Activated CD8-positive, alpha-beta memory T cell treated with anti-CD3 and anti-CD28 coated beads for 48 hours (primary cell): ENCODE measurements around the gene SPPL2A.
"Not testable (repeated sequence)": the region's sequence is repeated elsewhere in the genome, so short reads cannot be mapped to it uniquely, and the experiment has no call there.

ENCODE experiments used
- DNase-seq, 3 experiments: peaks; one replicate each; pipeline ENCODE4 v3.0.0-alpha.2; 2020; ENCODE audit warnings: low read depth in 2 of 3, low spot score in 2 of 3

SPPL2A gene, protein sequence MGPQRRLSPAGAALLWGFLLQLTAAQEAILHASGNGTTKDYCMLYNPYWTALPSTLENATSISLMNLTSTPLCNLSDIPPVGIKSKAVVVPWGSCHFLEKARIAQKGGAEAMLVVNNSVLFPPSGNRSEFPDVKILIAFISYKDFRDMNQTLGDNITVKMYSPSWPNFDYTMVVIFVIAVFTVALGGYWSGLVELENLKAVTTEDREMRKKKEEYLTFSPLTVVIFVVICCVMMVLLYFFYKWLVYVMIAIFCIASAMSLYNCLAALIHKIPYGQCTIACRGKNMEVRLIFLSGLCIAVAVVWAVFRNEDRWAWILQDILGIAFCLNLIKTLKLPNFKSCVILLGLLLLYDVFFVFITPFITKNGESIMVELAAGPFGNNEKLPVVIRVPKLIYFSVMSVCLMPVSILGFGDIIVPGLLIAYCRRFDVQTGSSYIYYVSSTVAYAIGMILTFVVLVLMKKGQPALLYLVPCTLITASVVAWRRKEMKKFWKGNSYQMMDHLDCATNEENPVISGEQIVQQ

DNA sequence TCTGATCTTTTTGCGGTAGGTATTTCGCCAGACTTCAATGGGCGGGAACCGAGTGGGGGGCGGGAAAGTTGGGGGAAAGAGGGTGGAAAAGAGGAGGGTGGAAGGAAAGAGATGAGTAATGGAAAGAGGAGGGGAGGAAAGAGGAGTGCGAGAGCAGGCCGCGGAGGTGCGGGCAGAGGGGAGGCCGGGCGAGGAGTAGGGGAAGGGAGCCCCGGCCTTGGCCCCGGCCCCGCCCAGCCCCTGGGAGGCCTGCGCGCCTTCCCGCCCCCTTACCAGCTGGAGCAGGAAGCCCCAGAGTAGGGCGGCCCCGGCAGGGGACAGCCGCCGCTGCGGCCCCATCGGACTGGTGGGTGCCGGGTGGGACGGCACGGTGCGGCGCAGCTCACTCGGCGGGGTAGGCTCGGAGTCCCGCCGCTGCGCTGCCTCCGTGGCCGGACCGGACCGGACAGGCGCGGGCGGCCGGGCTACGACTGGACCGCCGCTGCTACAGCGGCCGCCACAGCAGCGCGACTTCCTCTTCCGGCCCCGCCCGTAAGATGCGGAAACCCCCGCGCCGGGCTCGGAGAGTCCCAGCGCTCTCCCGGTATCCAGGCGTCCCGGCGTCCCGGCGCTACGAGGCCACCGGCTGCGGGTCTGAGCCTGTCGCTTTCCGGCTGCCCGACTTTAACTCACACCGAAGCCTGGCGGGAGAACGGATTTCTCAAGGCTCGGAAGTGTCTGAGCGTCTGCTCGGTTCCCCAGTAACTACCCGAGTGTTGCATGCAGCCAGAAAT lies at the start of gene SPPL2A:
Gene SPPL2A, minus strand, starts transcription at position 512 of the 773 bp plus-strand sequence. Its CDS starts 173 bp downstream, at position 339.
- peak; percentile 70 to 84 (median 82) for DNase-seq

DNA sequence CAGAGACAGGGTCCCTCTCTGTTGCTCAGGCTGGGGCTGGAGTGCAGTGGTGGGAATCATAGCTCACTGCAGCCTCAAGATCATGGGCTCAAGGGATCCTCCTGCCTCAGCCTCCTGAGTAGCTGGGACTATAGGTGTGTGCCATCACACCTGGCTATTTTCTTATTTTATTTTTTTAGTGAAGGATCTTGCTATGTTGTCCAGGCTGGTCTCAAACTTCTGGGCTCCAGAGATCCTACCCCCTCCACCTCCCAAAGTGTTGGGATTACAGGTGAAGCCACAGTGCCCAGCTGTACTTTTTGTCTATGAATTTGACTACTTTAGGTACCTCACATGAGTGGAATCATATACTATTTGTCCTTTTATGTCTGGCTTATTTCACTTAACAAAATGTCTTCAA lies 49.1 kb upstream of the SPPL2A start:
- no peak for DNase-seq

DNA sequence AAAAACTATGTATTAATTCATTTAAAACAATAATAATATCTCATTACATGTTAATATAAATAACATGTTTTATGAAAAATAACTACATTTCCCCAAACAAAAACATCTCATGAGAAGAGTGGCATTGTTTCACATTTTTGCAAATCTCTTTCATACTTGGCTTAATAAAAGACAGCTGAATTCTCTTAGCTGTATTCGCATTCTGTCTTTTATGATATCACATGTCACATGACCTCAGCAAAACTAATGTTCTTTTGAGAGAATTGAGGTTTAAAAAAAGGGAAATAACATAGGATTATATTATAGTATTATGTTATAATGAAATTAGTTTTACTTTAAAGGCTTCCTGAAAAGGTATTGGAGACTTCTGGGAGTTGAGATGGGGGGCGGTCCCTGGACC lies 48.4 kb upstream of the SPPL2A start:
- no peak for DNase-seq

GRCh38 chr15:50813089-50813488 lies 47.6 kb upstream of the SPPL2A start:
- DNase-seq: no peak

GRCh38 chr15:50812181-50812506 lies 46.6 kb upstream of the SPPL2A start:
- not testable (repeated sequence) for DNase-seq

DNA sequence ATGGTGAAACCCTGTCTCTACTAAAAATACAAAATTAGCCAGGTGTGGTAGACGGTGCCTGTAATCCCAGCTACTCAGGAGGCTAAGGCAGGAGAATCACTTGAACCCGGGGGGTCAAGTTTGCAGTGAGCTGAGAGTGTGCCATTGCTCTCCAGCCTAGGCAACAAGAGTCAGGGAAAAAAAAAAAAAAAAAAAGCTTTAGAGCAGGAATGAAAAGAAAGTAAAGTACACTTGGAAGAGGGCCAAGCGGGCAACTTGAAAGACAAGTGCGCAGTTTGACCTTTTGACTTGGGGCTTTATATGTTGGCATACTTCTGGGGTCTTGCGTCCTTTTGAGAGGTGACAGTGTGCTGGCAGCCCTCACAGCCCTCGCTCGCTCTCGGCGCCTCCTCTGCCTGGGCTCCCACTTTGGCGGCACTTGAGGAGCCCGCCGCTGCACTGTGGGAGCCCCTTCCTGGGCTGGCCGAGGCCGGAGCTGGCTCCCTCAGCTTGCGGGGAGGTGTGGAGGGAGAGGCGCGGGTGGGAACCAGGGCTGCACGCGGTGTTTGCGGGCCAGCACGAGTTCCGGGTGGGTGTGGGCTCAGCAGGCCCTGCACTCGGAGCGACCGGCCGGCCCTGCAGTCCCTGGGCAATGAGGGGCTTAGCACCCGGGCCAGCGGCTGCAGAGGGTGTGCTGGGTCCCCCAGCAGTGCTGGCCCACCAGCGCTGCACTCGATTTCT lies 46.1 kb upstream of the SPPL2A start:
- not testable (repeated sequence) for DNase-seq

DNA sequence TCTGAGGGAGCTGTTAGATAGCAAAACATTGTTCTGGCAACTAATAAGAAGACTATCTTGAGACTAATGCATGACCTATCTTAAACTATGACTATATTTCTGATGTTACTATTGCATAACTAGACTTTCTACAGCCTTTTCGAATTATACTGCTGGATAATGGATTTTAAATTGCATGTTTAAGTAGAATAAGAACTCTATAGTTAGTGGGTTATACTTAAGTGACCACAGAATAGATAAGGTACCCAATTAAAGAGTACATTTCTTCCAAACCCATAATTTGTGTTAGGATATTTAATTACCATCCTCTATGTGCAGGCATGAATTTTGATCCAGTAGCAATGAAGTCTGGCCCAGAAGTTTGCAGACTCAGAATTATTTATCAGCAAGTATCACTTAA lies 44.6 kb upstream of the SPPL2A start:
- DNase-seq: no peak

DNA sequence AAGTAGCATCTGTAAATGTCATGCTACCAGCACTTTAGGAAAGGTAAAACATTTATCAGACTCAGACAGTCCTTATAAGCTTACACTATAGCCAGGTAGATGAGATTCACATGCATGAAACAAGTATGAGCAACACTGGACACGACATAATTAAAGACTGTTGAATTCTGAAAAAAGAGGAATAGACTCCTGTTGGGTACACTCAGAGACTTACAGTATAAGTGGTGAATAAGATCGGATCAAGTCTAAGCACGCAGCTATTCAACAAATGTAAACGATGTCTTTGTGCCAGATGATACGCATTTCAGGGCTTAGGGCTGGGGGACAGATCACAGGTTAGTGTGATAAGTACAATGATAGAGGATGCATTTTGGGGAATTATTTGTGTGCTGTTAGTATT lies 43.2 kb upstream of the SPPL2A start:
- no peak for DNase-seq

GRCh38 chr15:50803479-50804180 lies 38.1 kb upstream of the SPPL2A start:
- no peak for DNase-seq

DNA sequence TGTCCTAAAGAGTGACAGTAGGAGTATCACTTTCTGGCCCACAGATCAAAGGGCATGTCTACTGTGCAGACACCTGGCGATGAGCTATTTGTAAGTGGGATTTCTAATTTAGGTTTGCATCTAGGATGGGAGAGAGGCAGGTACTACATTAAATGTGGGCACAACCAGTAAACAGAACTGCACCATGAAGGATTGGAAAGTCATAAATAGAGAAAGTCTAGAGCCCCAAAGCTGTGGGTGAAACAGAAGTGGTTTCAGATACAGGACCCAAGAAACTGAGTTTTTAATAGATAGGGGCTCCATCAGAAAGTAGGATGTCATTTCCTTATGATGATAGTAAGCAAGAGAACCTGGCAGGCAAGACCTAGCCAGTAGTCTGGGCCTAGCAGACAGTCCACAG lies 35.2 kb upstream of the SPPL2A start:
- DNase-seq: no peak

DNA sequence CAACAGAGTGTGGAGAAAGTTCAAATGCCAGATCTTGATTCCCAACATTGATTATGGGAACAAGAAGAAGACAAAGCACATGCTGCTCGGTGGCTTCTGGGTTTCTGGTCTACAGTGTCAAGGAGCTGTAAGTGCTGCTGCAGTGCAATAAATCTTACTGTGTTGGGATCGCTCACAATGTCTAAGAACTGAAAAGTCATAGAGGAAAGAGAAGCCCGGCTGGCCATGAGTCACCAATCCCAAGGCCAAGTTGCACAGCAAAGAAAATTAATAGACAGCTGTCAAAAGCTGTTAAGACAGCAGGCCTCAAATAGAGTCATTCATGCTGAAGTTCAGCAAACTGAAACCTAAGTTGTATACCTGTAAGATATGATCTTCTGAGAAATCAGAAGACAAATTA lies 33.2 kb upstream of the SPPL2A start:
- DNase-seq: no peak

GRCh38 chr15:50797926-50798325 lies 32.4 kb upstream of the SPPL2A start:
- no peak for DNase-seq

DNA sequence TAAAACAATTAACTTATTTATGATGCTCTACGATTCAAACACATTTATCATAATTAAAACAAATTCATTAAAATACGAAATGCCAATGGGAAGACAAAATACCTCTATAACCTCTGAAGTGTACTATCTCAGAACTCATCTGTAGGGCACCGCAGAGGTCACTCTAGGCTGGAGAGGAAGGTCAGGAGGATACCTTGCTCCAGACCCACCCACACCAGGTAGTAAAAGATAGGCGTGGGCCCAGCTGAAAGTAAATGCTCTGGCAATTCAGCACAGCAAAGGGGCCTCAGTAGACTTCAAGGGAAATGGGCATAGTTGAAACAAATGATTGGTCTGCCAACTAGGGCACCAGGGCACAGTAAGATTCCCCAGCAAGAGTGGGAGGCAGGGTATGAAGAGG lies 26.0 kb upstream of the SPPL2A start:
- no peak for DNase-seq

DNA sequence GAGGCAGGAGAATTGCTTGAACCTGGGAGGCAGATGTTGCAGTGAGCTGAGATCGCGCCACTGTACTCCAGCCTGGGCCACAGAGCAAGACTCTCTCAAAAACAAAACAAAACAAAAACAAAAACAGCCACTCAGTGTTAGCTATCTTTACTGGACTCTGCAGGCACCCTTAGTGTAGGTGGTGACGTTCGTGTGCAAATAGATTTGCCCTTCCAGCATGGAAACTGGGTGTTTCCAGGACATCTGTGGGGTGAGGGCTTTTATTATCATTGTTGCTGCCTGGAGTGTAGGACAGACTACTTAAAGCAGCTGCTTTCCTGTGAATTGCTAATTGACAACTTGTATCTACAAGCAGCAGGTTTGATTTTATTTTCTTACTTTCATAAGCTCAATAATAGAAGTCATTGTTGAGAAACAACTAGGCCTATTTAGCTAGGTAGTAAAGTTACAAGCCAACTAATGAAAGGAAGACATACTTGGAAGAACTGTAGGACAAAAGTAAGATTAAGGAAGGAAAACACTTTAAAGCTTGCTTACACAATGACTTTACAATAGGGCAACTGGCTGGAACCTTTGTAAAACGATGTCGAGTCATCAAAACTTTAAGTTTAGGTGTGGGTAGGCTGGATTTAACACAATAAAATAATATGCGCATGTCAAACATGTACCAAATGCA lies 25.4 kb upstream of the SPPL2A start:
- no peak for DNase-seq

DNA sequence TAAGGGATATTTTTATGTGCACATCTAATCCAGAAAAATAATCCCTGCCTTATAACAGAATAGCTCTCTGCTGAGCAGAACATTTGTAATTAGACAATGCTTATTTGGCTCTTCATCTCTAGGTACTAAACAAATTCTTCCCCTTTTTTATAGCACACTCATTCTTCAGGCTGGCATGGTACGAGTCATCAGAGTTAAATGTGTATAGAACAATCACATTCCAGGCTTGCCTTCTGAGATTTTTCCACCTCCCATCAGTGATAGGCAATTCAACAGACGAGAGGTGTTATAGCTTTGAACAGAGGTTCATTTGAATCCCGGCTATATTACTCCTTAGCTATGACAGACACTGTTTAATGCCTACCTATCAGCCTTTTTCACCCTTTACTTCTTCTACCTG lies 21.4 kb upstream of the SPPL2A start:
- no peak for DNase-seq

GRCh38 chr15:50786438-50786837 lies 20.9 kb upstream of the SPPL2A start:
- no peak for DNase-seq

DNA sequence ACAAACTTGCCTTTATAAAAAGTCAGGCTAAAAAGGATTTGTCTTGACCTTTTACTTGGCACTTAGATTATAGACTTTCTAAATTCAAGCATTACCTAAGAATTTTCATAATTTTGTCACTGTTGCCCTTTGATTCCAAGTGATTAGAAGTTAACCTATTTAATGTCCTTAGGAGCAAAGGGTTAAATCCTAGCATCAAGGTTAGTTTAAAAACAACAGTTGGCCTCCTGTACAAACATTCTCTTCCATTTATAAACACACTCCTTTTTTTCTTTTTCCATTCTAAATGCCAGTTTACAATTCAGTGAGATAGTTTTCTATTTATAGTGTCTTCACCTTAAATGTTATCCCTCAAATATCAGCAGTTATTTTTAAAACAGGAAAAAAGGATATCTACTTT lies 18.4 kb upstream of the SPPL2A start:
- no peak for DNase-seq

DNA sequence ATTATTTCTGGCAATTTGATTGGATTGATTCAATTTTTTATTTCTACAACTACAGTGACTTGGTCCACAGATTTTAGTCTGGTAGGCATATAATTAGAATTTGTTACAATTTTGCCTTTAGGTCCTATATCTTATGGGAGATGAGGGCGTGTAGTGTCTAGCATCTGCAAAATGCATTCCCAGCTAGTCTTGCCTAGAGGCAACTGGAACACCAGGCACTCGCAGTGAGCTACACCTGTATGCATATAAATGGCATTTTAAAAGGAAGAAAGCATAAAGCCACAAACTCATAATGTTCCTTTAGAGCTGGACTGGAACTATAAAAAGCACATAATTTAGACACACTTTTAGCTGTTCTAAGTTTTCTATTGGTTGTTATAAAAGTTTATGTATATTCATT lies 17.9 kb upstream of the SPPL2A start:
- DNase-seq: no peak

- no peak for DNase-seq
These were observed 12.6 kb upstream of the SPPL2A start for GRCh38 chr15:50778086-50778485.

DNA sequence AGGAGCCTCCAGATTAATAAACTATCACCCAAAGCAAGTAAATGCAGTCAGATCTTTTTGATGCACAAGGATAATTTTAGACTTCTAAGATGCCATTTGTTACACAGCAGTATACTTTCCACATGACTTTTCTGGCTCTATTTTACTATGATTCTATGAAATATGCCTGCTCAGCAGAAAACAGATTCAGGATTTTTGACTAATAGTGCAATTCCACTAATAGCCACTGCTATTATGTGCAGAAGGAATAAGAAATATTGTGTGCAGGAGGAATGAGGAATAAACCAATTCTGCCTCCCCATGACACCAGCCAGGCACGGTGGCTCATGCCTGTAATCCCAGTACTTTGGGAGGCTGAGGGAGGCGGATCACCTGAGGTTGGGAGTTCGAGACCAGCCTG lies 11.5 kb upstream of the SPPL2A start:
- DNase-seq: no peak

- DNase-seq: no peak
These were observed 8.9 kb upstream of the SPPL2A start for GRCh38 chr15:50774450-50774849.
